ENCODE measurements around the gene C1orf74. TPM values are rescaled to one million over a fixed set of nuclear protein-coding genes. Genes with fewer than 3 reads are reported as not detected.

C1orf74 gene
- total and polyA plus RNA-seq, 4 donors = 0.82 to 1.8 (median 1.1) TPM

DNA sequence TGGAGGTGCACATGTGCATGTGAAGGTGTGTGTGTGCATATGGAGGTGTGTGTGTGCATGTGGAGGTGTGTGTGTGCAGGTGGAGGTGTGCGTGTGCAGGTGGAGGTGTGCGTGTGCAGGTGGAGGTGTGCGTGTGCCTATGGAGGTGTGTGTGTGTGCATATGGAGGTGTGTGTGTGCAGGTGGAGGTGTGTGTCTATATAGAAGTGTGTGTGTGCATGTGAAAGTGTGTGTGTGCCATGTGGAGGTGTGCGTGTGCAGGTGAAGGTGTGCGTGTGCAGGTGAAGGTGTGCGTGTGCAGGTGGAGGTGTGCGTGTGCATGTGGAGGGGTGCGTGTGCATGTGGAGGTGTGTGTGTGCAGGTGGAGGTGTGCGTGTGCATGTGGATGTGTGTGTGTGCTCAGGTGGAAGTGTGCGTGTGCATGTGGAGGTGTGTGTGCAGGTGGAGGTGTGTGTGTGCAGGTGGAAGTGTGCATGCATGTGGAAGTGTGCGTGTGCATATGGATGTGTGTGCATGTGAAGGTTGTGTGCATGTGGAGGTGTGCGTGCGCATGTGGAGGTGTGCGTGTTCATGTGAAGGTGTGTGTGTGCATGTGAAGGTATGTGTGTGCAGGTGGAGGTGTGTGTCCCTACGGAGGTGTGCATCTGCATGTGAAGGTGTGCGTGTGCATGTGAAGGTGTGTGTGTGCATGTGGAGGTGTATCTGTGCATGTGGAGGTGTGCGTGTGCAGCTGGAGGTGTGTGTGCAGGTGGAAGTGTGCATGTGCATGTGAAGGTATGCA lies 13.5 kb downstream of the C1orf74 start:
- Histone ChIP-seq H3K4me1 (ENCODE audit: control insufficient read depth in 4 of 4, insufficient read depth in 4 of 4, low read length in 3 of 4) (peaks cover 0 to 1% (median 0%) of the 10 kb centered on the region in 4 donors), H3K4me3 (ENCODE audit: low read depth in 1 of 3, low read length in 3 of 3) (no peak overlapping the region), H3K27me3 (ENCODE audit: control insufficient read depth in 4 of 4, insufficient read depth in 4 of 4, low read length in 3 of 4) (no peaks in the 10 kb centered on the region), H3K36me3 (ENCODE audit: control insufficient read depth in 4 of 4, insufficient read depth in 3 of 4, low read depth in 1 of 4, low read length in 3 of 4) (no peaks in the 10 kb centered on the region), H3K9ac (ENCODE audit: low read depth in 1 of 2, low read length in 2 of 2) (no peak overlapping the region), H3K9me3 (ENCODE audit: control insufficient read depth in 4 of 4, low read length in 3 of 4) (no peaks in the 10 kb centered on the region), H3K27ac (ENCODE audit: low read depth in 1 of 2, low read length in 2 of 2) (no peak overlapping the region)
- WGBS = 97% methylated on average over 17 of the region's 17 CpGs
- TF ChIP-seq, protein P1, sequence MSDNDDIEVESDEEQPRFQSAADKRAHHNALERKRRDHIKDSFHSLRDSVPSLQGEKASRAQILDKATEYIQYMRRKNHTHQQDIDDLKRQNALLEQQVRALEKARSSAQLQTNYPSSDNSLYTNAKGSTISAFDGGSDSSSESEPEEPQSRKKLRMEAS (IDR thresholded peaks at IDR 0.05) = no peak
- TF ChIP-seq SP1 (IDR thresholded peaks at IDR 0.05) (no peak), FOXA1 (IDR thresholded peaks at IDR 0.05) (no peak), FOXA2 (IDR thresholded peaks at IDR 0.05) (no peak), RXRA (IDR thresholded peaks at IDR 0.05) (no peak), TAF1 (conservative IDR thresholded peaks at IDR 0.05) (no peak), RAD21 (IDR thresholded peaks at IDR 0.05) (no peak), EGR1 (IDR thresholded peaks at IDR 0.05; ENCODE audit: low read depth in 2 of 2) (no peak), GABPA (IDR thresholded peaks at IDR 0.05 in 1 of 2, conservative IDR thresholded peaks at IDR 0.05 in 1 of 2) (no peak), HNF4A (conservative IDR thresholded peaks at IDR 0.05) (no peak), YY1 (IDR thresholded peaks at IDR 0.05) (no peak), NR2F2 (IDR thresholded peaks at IDR 0.05) (no peak)
- TF ChIP-seq, protein P2, sequence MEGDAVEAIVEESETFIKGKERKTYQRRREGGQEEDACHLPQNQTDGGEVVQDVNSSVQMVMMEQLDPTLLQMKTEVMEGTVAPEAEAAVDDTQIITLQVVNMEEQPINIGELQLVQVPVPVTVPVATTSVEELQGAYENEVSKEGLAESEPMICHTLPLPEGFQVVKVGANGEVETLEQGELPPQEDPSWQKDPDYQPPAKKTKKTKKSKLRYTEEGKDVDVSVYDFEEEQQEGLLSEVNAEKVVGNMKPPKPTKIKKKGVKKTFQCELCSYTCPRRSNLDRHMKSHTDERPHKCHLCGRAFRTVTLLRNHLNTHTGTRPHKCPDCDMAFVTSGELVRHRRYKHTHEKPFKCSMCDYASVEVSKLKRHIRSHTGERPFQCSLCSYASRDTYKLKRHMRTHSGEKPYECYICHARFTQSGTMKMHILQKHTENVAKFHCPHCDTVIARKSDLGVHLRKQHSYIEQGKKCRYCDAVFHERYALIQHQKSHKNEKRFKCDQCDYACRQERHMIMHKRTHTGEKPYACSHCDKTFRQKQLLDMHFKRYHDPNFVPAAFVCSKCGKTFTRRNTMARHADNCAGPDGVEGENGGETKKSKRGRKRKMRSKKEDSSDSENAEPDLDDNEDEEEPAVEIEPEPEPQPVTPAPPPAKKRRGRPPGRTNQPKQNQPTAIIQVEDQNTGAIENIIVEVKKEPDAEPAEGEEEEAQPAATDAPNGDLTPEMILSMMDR (IDR thresholded peaks at IDR 0.05; ENCODE audit: low read depth, low read length, missing input control) = no peak
- TF ChIP-seq, protein P3, sequence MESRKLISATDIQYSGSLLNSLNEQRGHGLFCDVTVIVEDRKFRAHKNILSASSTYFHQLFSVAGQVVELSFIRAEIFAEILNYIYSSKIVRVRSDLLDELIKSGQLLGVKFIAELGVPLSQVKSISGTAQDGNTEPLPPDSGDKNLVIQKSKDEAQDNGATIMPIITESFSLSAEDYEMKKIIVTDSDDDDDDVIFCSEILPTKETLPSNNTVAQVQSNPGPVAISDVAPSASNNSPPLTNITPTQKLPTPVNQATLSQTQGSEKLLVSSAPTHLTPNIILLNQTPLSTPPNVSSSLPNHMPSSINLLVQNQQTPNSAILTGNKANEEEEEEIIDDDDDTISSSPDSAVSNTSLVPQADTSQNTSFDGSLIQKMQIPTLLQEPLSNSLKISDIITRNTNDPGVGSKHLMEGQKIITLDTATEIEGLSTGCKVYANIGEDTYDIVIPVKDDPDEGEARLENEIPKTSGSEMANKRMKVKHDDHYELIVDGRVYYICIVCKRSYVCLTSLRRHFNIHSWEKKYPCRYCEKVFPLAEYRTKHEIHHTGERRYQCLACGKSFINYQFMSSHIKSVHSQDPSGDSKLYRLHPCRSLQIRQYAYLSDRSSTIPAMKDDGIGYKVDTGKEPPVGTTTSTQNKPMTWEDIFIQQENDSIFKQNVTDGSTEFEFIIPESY (IDR thresholded peaks at IDR 0.05) = no peak
- TF ChIP-seq, protein P4, sequence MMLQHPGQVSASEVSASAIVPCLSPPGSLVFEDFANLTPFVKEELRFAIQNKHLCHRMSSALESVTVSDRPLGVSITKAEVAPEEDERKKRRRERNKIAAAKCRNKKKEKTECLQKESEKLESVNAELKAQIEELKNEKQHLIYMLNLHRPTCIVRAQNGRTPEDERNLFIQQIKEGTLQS (IDR thresholded peaks at IDR 0.05) = no peak
- TF ChIP-seq, protein P5, sequence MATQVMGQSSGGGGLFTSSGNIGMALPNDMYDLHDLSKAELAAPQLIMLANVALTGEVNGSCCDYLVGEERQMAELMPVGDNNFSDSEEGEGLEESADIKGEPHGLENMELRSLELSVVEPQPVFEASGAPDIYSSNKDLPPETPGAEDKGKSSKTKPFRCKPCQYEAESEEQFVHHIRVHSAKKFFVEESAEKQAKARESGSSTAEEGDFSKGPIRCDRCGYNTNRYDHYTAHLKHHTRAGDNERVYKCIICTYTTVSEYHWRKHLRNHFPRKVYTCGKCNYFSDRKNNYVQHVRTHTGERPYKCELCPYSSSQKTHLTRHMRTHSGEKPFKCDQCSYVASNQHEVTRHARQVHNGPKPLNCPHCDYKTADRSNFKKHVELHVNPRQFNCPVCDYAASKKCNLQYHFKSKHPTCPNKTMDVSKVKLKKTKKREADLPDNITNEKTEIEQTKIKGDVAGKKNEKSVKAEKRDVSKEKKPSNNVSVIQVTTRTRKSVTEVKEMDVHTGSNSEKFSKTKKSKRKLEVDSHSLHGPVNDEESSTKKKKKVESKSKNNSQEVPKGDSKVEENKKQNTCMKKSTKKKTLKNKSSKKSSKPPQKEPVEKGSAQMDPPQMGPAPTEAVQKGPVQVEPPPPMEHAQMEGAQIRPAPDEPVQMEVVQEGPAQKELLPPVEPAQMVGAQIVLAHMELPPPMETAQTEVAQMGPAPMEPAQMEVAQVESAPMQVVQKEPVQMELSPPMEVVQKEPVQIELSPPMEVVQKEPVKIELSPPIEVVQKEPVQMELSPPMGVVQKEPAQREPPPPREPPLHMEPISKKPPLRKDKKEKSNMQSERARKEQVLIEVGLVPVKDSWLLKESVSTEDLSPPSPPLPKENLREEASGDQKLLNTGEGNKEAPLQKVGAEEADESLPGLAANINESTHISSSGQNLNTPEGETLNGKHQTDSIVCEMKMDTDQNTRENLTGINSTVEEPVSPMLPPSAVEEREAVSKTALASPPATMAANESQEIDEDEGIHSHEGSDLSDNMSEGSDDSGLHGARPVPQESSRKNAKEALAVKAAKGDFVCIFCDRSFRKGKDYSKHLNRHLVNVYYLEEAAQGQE (IDR thresholded peaks at IDR 0.05) = no peak
- no peak for DNase-seq (ENCODE audit: low spot score)
